ENCODE data around the gene CMSS1.
A peak's percentile ranks its signal among the peaks of the same experiment; 100 is the strongest.

Gene CMSS1

GRCh38 chr3:100002599-100003350 is 185.1 kb downstream of the CMSS1 start (continued):
- 0 out of 2 replicates have a peak, but pooled peaks have one; percentile 41 for TF ChIP-seq ZNF280D (tag by site-specific recombination; IDR thresholded peaks at IDR 0.05)
- TF ChIP-seq ZNF221 (tag by site-specific recombination; IDR thresholded peaks at IDR 0.05; ENCODE audit: borderline replicate concordance) = no peak
- TF ChIP-seq ZNF518A (tag by site-specific recombination; conservative IDR thresholded peaks at IDR 0.05; ENCODE audit: low read depth) = peak; percentile 55
- TF ChIP-seq ZNF19 (tag by site-specific recombination; IDR thresholded peaks at IDR 0.05; ENCODE audit: low read depth) = no peak
- TF ChIP-seq KLF16 (tag by site-specific recombination; IDR thresholded peaks at IDR 0.05) = peak; percentile 86
- TF ChIP-seq ZNF184 (tag by site-specific recombination; IDR thresholded peaks at IDR 0.05) = peak; percentile 86
- no peak for TF ChIP-seq HOXD13 (CRISPR knock-in tag; IDR thresholded peaks at IDR 0.05; ENCODE audit: borderline replicate concordance)
- TF ChIP-seq ZBTB48 (tag by site-specific recombination; IDR thresholded peaks at IDR 0.05) = no peak
- no peak for TF ChIP-seq KLF7 (tag by site-specific recombination; IDR thresholded peaks at IDR 0.05; ENCODE audit: borderline replicate concordance)
- TF ChIP-seq ZNF596 (tag by site-specific recombination; IDR thresholded peaks at IDR 0.05) = no peak
- TF ChIP-seq YY2 (tag by site-specific recombination; IDR thresholded peaks at IDR 0.05) = no peak
- TF ChIP-seq, protein P1, sequence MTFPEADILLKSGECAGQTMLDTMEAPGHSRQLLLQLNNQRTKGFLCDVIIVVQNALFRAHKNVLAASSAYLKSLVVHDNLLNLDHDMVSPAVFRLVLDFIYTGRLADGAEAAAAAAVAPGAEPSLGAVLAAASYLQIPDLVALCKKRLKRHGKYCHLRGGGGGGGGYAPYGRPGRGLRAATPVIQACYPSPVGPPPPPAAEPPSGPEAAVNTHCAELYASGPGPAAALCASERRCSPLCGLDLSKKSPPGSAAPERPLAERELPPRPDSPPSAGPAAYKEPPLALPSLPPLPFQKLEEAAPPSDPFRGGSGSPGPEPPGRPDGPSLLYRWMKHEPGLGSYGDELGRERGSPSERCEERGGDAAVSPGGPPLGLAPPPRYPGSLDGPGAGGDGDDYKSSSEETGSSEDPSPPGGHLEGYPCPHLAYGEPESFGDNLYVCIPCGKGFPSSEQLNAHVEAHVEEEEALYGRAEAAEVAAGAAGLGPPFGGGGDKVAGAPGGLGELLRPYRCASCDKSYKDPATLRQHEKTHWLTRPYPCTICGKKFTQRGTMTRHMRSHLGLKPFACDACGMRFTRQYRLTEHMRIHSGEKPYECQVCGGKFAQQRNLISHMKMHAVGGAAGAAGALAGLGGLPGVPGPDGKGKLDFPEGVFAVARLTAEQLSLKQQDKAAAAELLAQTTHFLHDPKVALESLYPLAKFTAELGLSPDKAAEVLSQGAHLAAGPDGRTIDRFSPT (tag by site-specific recombination; IDR thresholded peaks at IDR 0.05) = peak; percentile 96
- TF ChIP-seq ZNF501 (tag by site-specific recombination; IDR thresholded peaks at IDR 0.05) = peak; percentile 64; the same call in 1 of the 2 replicates
- TF ChIP-seq ZNF114 (tag by site-specific recombination; IDR thresholded peaks at IDR 0.05) = no peak
- TF ChIP-seq ZNF24 (tag by site-specific recombination; IDR thresholded peaks at IDR 0.05) = peak; percentile 97
- peak; percentile 20 for TF ChIP-seq ZNF654 (tag by site-specific recombination; IDR thresholded peaks at IDR 0.05; ENCODE audit: low read depth)
- peak; percentile 95 for TF ChIP-seq ZNF391 (tag by site-specific recombination; IDR thresholded peaks at IDR 0.05; ENCODE audit: borderline replicate concordance, low read depth)
- TF ChIP-seq, protein P2, sequence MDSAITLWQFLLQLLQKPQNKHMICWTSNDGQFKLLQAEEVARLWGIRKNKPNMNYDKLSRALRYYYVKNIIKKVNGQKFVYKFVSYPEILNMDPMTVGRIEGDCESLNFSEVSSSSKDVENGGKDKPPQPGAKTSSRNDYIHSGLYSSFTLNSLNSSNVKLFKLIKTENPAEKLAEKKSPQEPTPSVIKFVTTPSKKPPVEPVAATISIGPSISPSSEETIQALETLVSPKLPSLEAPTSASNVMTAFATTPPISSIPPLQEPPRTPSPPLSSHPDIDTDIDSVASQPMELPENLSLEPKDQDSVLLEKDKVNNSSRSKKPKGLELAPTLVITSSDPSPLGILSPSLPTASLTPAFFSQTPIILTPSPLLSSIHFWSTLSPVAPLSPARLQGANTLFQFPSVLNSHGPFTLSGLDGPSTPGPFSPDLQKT (IDR thresholded peaks at IDR 0.05; ENCODE audit: borderline replicate concordance, low read depth, low read length) = no peak
- no peak for TF ChIP-seq ZNF274 (IDR thresholded peaks at IDR 0.05; ENCODE audit: low read length)
- no peak for TF ChIP-seq ZNF274 (tag by site-specific recombination; IDR thresholded peaks at IDR 0.05; ENCODE audit: borderline replicate concordance)
- TF ChIP-seq ZFP69B (tag by site-specific recombination; IDR thresholded peaks at IDR 0.05) = peak; percentile 83
- TF ChIP-seq, protein P3, sequence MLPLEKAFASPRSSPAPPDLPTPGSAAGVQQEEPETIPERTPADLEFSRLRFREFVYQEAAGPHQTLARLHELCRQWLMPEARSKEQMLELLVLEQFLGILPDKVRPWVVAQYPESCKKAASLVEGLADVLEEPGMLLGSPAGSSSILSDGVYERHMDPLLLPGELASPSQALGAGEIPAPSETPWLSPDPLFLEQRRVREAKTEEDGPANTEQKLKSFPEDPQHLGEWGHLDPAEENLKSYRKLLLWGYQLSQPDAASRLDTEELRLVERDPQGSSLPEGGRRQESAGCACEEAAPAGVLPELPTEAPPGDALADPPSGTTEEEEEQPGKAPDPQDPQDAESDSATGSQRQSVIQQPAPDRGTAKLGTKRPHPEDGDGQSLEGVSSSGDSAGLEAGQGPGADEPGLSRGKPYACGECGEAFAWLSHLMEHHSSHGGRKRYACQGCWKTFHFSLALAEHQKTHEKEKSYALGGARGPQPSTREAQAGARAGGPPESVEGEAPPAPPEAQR (tag by site-specific recombination; IDR thresholded peaks at IDR 0.05) = peak; percentile 14; the same call in 1 of the 2 replicates
- TF ChIP-seq ZNF10 (tag by site-specific recombination; IDR thresholded peaks at IDR 0.05) = peak; percentile 75
- no peak for TF ChIP-seq SCRT2 (tag by site-specific recombination; IDR thresholded peaks at IDR 0.05)
- TF ChIP-seq, protein P4, sequence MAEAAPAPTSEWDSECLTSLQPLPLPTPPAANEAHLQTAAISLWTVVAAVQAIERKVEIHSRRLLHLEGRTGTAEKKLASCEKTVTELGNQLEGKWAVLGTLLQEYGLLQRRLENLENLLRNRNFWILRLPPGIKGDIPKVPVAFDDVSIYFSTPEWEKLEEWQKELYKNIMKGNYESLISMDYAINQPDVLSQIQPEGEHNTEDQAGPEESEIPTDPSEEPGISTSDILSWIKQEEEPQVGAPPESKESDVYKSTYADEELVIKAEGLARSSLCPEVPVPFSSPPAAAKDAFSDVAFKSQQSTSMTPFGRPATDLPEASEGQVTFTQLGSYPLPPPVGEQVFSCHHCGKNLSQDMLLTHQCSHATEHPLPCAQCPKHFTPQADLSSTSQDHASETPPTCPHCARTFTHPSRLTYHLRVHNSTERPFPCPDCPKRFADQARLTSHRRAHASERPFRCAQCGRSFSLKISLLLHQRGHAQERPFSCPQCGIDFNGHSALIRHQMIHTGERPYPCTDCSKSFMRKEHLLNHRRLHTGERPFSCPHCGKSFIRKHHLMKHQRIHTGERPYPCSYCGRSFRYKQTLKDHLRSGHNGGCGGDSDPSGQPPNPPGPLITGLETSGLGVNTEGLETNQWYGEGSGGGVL (tag by site-specific recombination; IDR thresholded peaks at IDR 0.05) = peak; percentile 30
